Endothelial cell of umbilical vein (primary cell): Measurements from ENCODE around the gene NOP16.

Source experiments
- EZH2 ChIP-seq: IDR thresholded peaks from 2 replicates; pipeline ENCODE4 v1.6.1; 2012; ENCODE audit warnings: borderline replicate concordance, low read depth, mild to moderate bottlenecking, moderate library complexity, low read length, inconsistent platforms; ENCODE audit not compliant: severe bottlenecking
- FOS ChIP-seq: IDR thresholded peaks from 2 replicates; pipeline ENCODE4 v1.6.1; 2011; ENCODE audit warnings: mild to moderate bottlenecking, low read length, moderate library complexity, borderline replicate concordance; ENCODE audit not compliant: insufficient read depth
- GATA2 ChIP-seq: IDR thresholded peaks from 2 replicates; pipeline ENCODE4 v1.7.0; 2011; ENCODE audit warnings: low read depth, mild to moderate bottlenecking, moderate library complexity, mixed read lengths, low read length; ENCODE audit not compliant: insufficient read length, insufficient read depth
- MYC ChIP-seq: IDR thresholded peaks from one replicate; pipeline ENCODE4 v1.6.1; 2011; ENCODE audit warnings: mild to moderate bottlenecking, low read depth, low read length
- POLR2A ChIP-seq: IDR thresholded peaks from 2 replicates; pipeline ENCODE4 v1.6.1; 2012; ENCODE audit warnings: low read depth, mild to moderate bottlenecking, control low read depth, low read length
- TF ChIP-seq, protein P1 (sequence below): IDR thresholded peaks from 2 replicates; pipeline ENCODE4 v1.6.1; 2011; ENCODE audit not compliant: insufficient read depth, insufficient read length
- TF ChIP-seq, protein P2 (sequence below), 2 donors: IDR thresholded peaks; 1 replicate in 1 of 2; 2 replicates in 1 of 2; pipeline ENCODE4 v1.5.1; 2011; ENCODE audit warnings: low read length in 2 of 2, mild to moderate bottlenecking in 2 of 2, moderate library complexity in 2 of 2, control low read depth in 1 of 2, inconsistent platforms in 1 of 2, low read depth in 1 of 2; ENCODE audit not compliant: insufficient read depth in 1 of 2; ENCODE audit errors: extremely low read depth in 1 of 2

DNA sequence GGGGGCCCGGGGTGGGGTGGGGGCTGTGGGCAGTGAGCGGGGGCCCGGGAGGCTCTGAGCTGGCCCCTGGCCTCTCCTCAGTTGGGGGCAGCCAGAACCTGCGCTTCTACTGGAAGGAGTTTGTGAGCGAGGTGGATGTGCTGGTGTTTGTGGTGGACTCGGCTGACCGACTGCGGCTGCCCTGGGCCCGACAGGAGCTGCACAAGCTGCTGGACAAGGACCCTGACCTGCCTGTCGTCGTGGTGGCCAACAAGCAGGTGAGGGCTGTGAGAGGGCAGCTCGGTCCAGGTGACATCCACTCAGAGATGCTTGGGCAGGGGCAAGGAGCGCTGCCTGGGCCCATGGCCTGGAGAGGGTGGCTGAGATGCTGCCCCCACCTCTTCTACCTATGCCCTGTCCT is 19.7 kb downstream of the NOP16 start:
- TF ChIP-seq, protein P1, sequence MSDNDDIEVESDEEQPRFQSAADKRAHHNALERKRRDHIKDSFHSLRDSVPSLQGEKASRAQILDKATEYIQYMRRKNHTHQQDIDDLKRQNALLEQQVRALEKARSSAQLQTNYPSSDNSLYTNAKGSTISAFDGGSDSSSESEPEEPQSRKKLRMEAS: no peak
- no peak for TF ChIP-seq POLR2A
- TF ChIP-seq, protein P2, sequence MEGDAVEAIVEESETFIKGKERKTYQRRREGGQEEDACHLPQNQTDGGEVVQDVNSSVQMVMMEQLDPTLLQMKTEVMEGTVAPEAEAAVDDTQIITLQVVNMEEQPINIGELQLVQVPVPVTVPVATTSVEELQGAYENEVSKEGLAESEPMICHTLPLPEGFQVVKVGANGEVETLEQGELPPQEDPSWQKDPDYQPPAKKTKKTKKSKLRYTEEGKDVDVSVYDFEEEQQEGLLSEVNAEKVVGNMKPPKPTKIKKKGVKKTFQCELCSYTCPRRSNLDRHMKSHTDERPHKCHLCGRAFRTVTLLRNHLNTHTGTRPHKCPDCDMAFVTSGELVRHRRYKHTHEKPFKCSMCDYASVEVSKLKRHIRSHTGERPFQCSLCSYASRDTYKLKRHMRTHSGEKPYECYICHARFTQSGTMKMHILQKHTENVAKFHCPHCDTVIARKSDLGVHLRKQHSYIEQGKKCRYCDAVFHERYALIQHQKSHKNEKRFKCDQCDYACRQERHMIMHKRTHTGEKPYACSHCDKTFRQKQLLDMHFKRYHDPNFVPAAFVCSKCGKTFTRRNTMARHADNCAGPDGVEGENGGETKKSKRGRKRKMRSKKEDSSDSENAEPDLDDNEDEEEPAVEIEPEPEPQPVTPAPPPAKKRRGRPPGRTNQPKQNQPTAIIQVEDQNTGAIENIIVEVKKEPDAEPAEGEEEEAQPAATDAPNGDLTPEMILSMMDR (IDR thresholded peaks at IDR 0.05; ENCODE audit: extremely low read depth in 1 of 2, insufficient read depth in 1 of 2, low read depth in 1 of 2, low read length in 2 of 2): no peak
- no peak for TF ChIP-seq EZH2
- no peak for TF ChIP-seq FOS
- no peak for TF ChIP-seq GATA2
- no peak for TF ChIP-seq MYC
